Measurements from ENCODE around the gene TSPAN5.

Gene TSPAN5

DNA sequence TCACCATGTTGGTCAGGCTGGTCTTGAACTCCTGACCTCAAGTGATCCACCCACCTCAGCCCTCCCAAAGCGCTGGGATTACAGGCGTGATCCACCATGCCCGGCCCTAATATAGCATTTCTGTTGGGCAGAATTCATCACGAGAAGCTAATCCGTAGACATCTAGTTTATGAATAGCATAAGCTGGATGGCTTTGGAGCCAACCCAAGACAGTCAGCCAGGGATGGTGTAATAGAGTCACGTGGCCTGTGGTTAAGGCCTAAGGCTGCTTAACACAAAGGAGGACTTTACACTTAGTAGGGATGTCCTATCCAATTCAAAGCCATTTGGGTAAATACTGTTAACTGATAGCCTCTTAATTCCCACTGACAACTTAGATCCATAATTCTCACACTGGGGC, 223.6 kb downstream of the TSPAN5 start:
- DNase-seq: no peak

DNA sequence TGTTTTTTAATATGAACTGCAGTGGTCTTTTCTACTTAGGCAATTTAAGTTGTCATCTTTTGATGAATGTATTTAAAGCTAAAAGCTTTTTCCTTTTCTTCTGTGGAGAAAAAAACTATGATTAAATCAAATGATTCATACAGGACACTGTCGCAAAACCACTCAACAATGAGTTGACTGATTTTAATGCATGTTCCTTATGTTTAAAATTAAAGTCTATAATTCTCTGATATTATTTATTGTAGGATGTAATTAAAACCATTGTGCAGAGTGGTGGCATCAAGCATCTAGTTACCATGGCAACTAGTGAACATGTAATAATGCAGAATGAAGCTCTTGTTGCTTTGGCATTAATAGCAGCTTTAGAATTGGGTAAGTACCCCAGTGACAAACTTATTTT, 224.7 kb downstream of the TSPAN5 start:
- no peak for DNase-seq

- DNase-seq: no peak
Observed at GRCh38 chr4:98430708-98431403, 227.6 kb downstream of the TSPAN5 start.

DNA sequence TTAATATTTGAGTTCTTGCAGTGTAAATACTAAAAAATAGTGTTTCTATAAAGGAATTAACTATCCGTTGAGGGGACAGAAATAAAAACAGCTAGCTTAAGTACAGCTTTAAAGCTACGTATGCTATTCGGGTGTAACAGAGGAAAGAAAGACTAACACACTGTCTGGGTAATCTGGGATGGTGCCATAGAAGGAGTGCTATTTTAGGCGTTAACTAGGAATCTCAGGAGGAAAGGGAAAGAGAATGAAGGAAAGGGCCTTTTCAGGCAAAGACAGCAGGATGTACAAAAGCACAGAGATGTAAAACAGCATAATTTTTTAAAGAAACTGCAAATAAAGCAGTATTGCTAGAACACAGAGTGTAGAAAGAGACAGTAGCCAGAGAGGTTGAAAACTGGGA, 235.4 kb downstream of the TSPAN5 start:
- DNase-seq: no peak

- no peak for DNase-seq
Observed at GRCh38 chr4:98421111-98421510, 237.3 kb downstream of the TSPAN5 start.
